HCT116 (cell line): ENCODE results near the gene SMARCD2.

Experiments
- CEBPB ChIP-seq: IDR thresholded peaks from 2 replicates; pipeline ENCODE4 v1.6.1; 2012; ENCODE audit warnings: low read depth
- EGR1 ChIP-seq: IDR thresholded peaks from 2 replicates; pipeline ENCODE4 v1.6.1; 2012; ENCODE audit warnings: low read depth
- EZH2 ChIP-seq: fragments of 200-600 bp; sonication (generic); IDR thresholded peaks from 2 replicates; pipeline ENCODE4 v1.6.1; 2017; ENCODE audit warnings: antibody characterized with exemption, mixed run types
- EZH2phosphoT487 ChIP-seq: fragments of 200-600 bp; IDR thresholded peaks from 2 replicates; pipeline ENCODE4 v1.6.1; 2018; ENCODE audit warnings: antibody characterized with exemption, borderline replicate concordance
- SIN3A ChIP-seq: IDR thresholded peaks from 2 replicates; pipeline ENCODE4 v1.6.1; 2012; ENCODE audit warnings: low read depth
- SP1 ChIP-seq: IDR thresholded peaks from 2 replicates; pipeline ENCODE4 v1.6.1; 2012; ENCODE audit warnings: low read depth
- SRF ChIP-seq: IDR thresholded peaks from 2 replicates; pipeline ENCODE4 v1.6.1; 2012; ENCODE audit warnings: low read depth
- YY1 ChIP-seq: IDR thresholded peaks from 2 replicates; pipeline ENCODE4 v1.6.1; 2011; ENCODE audit warnings: low read length, low read depth, moderate library complexity, mild to moderate bottlenecking; ENCODE audit not compliant: insufficient replicate concordance; ENCODE audit errors: extremely low read depth
- ZBTB33 ChIP-seq: IDR thresholded peaks from 2 replicates; pipeline ENCODE4 v1.6.1; 2011; ENCODE audit warnings: mild to moderate bottlenecking, low read length, moderate library complexity; ENCODE audit not compliant: insufficient replicate concordance; ENCODE audit errors: extremely low read depth
- ZFX ChIP-seq: fragments of 450-650 bp; IDR thresholded peaks from 2 replicates; pipeline ENCODE4 v1.6.1; 2017
- TF ChIP-seq, protein P1 (sequence below), 3 experiments: fragments of 200-600 bp in 1 of 3; sonication (generic) in 1 of 3; IDR thresholded peaks in 2 of 3; conservative IDR thresholded peaks in 1 of 3; 2 replicates each; pipeline ENCODE4 v1.5.1; 2012 to 2017; ENCODE audit warnings: low read depth in 2 of 3, low read length in 2 of 3, antibody characterized with exemption in 1 of 3, borderline replicate concordance in 1 of 3, control low read depth in 1 of 3, mild to moderate bottlenecking in 1 of 3, mixed read lengths in 1 of 3, mixed run types in 1 of 3, moderate library complexity in 1 of 3; ENCODE audit not compliant: insufficient read depth in 1 of 3
- TF ChIP-seq, protein P2 (sequence below): IDR thresholded peaks from 2 replicates; pipeline ENCODE4 v1.6.1; 2012

- TF ChIP-seq, protein P1, sequence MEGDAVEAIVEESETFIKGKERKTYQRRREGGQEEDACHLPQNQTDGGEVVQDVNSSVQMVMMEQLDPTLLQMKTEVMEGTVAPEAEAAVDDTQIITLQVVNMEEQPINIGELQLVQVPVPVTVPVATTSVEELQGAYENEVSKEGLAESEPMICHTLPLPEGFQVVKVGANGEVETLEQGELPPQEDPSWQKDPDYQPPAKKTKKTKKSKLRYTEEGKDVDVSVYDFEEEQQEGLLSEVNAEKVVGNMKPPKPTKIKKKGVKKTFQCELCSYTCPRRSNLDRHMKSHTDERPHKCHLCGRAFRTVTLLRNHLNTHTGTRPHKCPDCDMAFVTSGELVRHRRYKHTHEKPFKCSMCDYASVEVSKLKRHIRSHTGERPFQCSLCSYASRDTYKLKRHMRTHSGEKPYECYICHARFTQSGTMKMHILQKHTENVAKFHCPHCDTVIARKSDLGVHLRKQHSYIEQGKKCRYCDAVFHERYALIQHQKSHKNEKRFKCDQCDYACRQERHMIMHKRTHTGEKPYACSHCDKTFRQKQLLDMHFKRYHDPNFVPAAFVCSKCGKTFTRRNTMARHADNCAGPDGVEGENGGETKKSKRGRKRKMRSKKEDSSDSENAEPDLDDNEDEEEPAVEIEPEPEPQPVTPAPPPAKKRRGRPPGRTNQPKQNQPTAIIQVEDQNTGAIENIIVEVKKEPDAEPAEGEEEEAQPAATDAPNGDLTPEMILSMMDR (IDR thresholded peaks at IDR 0.05 in 2 of 3, conservative IDR thresholded peaks at IDR 0.05 in 1 of 3; ENCODE audit: borderline replicate concordance in 1 of 3, insufficient read depth in 1 of 3, low read depth in 2 of 3, low read length in 2 of 3) = no peak
- TF ChIP-seq EZH2phosphoT487 (no peak), YY1 (no peak), CEBPB (no peak), EZH2 (no peak), ZFX (no peak), ZBTB33 (no peak), SRF (no peak), SIN3A (no peak), SP1 (no peak), EGR1 (no peak)
- TF ChIP-seq, protein P2, sequence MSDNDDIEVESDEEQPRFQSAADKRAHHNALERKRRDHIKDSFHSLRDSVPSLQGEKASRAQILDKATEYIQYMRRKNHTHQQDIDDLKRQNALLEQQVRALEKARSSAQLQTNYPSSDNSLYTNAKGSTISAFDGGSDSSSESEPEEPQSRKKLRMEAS = no peak
These were observed 59.0 kb downstream of the SMARCD2 start for GRCh38 chr17:63783522-63783921.
